GM18505 (cell line): ENCODE measurements around the gene COL23A1.
A peak's percentile ranks its signal among the peaks of the same experiment; 100 is the strongest.

Source experiments
- ATAC-seq: cut with Tn5 transposase; IDR thresholded peaks from one replicate; pipeline ENCODE4 v1.9.1; 2021; ENCODE audit not compliant: unreplicated experiment
- POLR2A ChIP-seq: IDR thresholded peaks from 4 replicates; pipeline ENCODE4 v1.6.1; 2011; ENCODE audit warnings: borderline replicate concordance; ENCODE audit not compliant: insufficient read depth, insufficient read length; ENCODE audit errors: extremely low read depth

COL23A1 gene

DNA sequence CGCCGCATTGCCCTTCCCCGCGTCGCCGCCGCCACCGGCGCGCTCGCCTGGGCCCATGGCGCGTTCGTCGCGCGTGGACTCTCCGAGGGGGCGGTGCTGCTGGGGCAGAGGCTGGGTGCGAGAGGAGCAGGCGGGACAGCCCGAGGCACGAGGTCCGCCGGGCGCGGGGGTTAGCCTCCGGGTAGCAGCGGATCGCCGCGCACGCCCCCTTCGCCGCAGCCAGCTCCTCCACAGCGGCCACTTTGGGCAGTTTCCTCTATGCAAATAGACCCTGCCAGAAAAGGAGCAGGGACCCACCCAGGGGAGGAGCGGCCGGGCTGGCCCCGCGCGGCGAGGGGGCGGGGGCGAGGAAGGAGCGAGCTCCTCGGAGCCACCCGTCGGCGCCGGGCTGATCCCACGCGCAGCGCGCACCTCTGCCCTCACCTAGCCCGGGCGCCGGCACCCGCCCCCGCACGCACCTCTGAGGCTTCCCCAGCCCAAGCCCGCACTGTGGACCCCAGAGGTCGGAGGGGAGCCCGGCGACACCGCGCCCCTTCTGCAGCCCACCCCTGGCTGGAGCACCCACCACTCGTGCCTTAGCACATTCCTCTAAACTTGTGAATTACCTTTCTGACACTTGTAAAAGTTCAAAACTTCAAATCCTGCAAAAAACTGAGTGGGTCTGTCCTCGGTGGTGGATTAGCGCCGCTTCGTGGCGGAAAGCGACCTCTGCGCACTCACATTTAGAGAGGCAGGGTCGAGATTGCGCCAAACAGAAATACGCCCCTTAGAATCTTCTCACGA is at the start of gene COL23A1:
Gene COL23A1 (minus strand): TSS at position 253 of the 783 bp plus-strand sequence.
- ATAC-seq = no peak
- no peak for TF ChIP-seq POLR2A

DNA sequence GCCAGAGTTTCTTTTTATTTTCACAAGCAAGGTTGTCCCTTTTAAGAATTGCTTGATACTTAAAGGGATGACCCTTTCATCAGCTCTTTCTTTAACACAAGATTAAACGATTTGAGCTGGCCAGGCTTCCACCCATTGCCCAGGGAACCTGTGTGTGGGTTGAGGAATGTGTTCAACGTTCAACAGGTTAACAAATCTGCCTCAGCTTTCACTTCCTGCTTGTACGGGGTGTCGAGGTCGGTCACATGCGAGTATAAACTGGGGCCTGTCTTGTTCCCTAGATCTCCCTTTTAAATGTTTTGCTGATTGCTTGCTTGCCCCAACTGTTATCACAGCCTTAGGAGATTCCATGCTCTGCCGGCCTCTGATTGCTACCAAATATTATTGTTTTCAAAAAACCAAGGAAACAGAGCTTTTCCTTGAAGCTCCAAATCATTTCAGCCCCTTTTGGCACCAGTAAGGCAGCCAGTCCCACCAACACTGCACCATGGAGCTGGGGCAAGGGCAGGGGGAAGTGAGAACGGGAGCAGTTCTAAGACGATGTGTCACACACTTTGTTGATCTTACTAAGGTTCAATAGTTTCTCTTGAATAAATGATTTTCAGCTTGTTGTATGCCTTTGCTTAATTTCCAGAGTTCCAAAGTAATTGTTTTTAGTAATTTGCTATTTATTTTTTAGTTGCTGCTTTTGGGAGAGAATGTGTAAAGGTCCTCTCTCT is 47.3 kb upstream of the COL23A1 start:
- no peak for ATAC-seq
- no peak for TF ChIP-seq POLR2A

DNA sequence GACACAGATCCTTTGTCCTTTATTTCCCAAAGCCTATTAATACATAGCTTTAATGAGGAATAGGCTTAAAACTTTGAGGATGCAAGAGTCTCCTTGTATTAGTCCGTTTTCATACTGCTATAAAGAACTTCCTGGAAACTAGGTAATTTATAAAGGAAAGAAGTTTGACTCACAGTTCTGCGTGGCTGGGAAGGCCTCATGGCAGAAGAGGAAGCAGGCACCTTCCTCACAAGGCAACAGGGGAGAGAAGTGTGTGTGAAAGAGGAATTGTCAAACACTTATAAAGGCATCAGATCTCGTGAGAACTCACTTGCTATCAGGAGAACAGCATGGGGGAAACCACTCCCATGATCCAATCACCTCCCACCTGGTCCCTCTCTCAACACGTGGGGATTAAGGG is 42.1 kb upstream of the COL23A1 start:
- TF ChIP-seq POLR2A = no peak
- no peak for ATAC-seq

DNA sequence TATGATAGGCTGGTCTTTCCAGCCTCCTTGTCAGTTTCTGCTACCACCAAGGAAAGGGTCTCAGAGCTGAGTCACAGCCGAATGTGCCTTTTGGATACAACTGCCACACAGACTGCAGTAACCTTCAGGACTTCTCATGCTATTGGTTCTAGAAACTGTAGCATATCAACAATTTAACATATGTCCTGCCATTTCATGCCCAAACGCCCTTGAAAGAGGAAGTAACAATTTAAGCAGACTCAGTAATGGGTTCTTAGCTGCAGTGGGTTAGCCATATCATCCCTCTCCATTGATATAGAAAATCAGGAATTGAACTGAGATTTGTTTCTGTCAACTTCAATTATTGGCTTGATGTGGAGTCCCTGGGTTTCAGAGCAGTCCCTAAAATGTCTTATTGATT is 40.8 kb upstream of the COL23A1 start:
- ATAC-seq = no peak
- TF ChIP-seq POLR2A = no peak

DNA sequence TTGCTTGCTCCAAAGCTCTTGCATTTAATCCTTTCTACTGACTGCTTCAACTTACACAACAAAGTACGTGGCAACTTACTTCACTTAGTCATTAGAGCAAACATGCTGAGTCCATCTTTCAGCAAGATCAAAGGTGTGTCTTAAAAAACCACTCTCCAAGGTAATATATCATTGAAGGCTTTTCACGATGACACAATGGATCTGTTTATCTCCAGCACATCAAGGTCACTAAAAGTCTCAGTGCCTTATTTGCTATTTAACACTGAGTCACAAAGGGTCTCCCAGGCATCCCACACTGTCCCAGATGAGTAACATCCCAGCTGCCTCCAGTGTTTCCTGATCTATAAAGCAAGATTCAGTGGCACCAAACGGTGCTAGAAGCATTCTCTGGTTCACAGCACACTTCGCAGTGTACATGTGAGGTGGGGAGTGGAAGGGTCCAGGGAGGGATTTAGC is 40.3 kb upstream of the COL23A1 start:
- no peak for TF ChIP-seq POLR2A
- no peak for ATAC-seq

DNA sequence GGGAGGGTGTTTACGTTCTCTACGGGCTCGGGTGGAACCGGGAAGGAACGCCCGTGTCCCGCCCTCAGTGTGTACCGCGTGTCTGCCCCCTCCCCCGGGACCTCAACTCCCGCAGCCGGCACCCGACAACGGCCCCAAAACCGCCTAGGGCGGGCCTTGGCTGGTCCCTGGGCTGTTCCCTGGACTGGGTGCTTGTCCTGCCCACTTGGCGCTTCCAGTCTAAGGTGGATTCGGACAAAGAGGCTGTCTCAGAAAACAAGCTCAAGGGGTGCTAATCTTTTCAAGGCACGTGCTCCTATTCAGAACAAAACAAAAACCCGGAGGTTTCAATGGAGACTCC is 37.0 kb upstream of the COL23A1 start:
- TF ChIP-seq POLR2A = no peak
- no peak for ATAC-seq

DNA sequence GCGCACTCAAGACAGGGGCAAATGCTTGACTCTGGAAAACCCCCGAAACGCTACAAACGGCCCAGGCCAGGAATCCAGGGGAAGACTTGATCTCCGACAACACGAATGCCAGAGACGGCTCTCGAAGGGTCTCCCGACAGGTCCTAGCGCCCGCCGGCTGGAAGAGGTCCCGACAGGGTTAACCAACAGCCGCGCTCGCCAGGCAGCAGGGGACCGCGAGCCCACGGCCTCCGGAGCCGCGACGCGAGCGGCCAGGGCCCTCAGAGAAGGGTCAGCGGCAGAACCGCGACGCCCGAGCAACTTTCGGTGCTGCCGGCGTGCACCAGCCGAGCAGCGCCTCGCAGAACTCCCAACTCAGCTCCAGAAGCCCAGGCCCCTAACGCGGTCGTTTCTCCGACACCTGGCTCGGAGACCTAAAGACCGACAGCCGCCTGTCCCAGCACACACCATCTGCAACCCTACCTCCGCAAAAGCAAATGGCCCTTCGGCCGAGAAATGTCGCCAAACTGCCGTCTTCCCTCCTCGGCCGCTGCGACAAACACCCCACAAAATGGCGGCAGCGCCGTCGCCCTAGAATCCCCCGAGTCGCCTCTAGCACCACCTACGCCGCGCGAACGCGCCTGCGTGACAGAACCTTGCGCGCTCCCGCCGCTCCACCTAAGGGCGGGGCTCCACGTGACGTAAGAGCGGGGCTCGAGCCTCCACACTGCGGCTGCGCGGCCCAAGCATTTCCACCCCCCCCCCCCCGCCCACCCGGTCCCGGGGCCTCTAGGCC is 36.5 kb upstream of the COL23A1 start, which contains the start of gene CLK4:
Gene CLK4 (minus strand): TSS at position 567 of the 775 bp plus-strand sequence. CDS start 3,634 bp downstream, outside the sequence.
- peak; percentile 97 for TF ChIP-seq POLR2A
- peak; percentile 78 for ATAC-seq

DNA sequence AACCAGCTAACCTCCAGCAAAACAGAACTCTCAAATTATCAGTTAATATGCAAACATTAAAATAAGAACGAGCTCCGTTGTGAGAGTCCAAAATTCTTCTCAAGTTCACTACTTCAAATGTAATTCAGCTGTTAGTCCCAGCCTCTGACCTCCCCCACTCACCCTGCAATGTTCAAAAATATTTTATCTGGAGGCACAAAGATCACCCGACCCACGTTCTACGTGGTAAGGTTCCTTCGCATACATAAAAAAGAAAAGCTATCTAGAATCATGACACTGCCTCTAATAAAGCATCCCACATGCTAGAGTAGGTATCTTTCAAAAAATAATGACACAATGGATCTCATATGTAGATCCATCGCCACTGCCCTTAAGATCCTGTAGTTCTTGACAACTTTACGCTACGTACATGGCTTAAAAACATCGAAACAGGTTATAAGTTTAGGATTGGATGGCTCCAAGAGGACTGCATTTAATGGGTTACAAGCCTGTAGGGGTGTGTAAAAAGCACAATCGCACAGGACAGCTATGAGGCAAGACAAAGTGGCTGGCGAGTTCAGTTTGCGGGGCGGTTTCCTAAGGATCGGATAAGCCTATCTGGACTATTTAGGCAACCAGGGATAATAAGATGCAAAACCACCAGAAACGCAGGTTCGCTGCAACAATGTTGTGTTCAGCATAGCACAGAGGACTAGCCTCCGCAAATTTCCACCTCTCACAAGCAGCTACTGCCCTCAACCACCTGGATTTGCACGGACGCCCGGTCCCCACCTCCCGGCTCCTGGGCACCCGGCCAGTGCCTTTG is 35.7 kb upstream of the COL23A1 start:
- ATAC-seq = peak; percentile 8
- TF ChIP-seq POLR2A = no peak

DNA sequence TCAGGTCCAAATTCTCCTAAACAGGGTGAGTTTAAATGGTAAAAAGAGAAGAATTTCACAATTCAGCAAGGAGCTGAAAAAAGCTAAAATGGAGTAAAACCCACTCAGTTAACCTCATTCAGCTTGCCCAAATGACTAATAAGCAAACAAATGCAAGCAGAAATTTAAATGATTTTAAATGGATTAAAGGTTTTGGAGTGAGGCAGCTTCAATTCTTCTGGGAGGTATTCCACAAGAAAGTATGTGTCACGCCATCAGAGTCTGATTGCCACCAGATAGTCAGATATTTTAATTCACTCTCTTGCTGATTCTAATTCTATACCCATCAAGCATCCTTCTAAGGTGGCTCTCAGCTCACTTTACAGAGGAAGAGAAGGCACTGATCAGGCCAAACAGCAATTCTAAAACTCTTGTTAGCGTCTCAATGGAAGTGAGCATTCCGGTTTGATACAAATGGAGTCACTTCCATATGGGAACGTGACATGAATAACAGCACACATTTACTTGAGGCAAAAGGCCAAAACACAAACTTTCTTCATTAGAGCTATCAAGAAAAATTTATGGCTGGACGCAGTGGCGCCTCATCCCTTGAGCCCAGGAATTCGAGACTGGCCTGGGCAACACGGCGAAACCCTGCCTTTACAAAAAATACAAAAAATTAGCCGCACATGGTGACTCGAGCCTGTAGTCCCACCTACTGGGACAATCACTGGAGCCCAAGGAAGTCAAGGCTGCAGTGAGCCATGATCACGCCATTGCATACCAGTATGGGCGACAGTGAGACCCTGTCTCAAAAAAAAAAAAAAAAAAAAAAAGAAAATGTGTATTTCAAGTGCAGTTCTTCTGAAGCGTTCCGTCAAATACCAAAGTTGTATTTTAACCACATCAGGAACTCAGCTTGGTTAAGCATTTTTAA is 34.7 kb upstream of the COL23A1 start:
- no peak for TF ChIP-seq POLR2A
- ATAC-seq = no peak

DNA sequence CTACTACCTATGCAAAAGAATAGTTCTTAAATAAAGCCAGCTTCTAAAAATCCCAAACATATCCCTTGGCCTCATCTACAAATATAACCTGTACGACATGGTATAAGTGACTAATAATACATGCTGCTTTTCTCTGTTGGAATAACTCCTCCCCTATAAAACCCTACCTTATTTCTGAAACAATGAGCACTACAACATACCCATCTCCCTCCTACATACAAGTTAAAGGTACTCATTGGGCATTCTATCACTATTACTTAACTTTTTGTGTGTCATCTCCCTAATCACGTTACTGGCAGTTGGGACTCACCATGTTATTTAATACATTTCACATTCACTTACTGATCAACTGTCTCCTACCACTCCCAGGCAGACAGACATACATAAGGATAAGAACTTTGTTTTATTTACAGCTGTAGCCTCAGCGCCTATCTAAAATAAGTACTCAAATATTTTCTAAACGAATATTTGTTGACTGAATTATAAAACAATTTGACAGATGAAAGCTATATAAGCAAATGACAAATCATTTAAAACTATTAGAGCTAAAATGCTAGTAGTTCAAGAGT is 32.6 kb upstream of the COL23A1 start:
- no peak for ATAC-seq
- no peak for TF ChIP-seq POLR2A

DNA sequence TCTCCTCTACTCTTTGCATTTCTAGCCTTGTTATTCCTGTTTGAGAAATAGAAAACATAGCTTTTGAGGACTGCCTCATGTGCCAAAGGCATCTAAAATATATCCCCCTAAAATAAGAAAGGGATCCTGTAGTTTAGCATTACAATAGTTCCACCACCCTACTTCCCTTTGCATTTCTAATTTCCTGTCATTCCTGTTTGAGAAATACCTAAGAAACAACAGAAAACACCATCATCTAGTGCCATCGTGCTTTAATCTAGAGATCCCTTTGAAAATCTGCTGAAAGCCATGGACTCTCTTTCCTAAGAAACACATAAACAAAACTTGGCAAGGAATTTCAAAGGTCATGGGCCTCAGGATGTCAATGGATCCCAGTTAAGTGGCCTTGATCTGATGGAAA is 29.2 kb upstream of the COL23A1 start:
- TF ChIP-seq POLR2A = no peak

DNA sequence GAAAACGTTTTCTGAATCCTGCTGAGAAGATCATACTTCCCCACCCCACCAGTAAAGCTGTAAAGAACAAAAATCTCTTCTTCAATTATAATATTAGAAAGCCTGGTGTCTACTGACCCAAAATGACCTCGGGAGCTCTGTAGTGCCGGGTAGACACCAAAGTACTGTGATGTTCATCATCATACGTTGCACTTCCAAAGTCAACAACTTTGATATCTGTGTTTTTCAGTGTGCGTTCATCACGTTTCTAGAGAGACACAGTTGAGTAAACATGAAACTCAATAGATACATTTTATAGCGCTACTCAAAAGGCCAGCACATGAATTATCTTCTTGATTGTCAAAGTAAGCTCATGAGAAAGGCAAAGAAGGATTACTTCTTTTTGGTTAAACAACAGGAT is 22.1 kb upstream of the COL23A1 start:
- no peak for TF ChIP-seq POLR2A
- ATAC-seq = no peak

More for the DNA sequence above, 29.2 kb upstream of the COL23A1 start:
- no peak for ATAC-seq

DNA sequence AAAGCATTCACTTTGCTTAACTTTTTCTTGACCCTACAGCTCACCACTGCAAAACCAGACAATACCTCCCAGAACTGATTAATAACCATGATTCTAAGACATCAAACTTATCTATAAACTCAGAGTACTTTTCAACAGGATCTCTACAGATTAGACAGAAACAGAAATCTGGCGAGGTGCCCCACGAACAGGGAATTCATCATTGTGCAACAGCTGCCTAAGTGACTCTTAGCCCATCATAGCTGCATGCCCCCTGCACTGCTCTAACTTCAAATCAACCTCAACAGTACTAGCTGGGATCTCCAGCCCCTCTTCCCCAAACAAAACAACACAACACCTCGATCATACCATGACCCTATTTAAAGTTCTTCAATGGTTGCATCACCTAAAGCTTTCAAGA is 16.1 kb upstream of the COL23A1 start:
- no peak for ATAC-seq
- TF ChIP-seq POLR2A = no peak
